IPS-18c (cell line): ENCODE data around the gene CRTAP.
"Not testable (repeated sequence)": the region's sequence is repeated elsewhere in the genome, so short reads cannot be mapped to it uniquely, and the experiment has no call there.

Experiments used
- H3K4me3 ChIP-seq: 2 replicates; pipeline ENCODE4 v1.7.0; 2013; ENCODE audit warnings: low read depth, mild to moderate bottlenecking, low read length, moderate library complexity; ENCODE audit not compliant: insufficient read depth
- H3K9me3 ChIP-seq: one replicate; pipeline ENCODE4 v1.6.1; 2013; ENCODE audit warnings: mild to moderate bottlenecking, low read length, moderate library complexity; ENCODE audit not compliant: control insufficient read depth, insufficient read depth

The CRTAP gene

DNA sequence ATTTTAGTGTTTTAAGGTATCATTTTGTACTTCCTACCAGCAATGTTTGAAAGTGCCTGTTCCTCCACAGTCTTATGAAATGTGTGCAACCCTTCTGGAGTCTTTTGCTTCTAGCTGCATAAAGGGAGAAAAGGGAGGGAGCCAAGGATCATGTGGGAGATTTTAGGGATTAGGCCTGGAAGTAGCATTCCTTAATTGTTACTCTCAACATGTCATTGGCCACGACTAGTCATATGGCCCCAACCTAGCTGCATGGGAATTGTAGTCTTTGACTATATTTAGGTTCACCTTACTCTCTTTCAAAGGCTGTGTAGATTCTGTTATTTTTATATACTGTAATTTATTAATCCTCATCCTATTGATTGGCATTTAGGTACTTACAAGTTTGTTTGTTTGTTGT lies 14.9 kb downstream of the CRTAP start:
- H3K4me3 ChIP-seq, result no peak overlapping the region

DNA sequence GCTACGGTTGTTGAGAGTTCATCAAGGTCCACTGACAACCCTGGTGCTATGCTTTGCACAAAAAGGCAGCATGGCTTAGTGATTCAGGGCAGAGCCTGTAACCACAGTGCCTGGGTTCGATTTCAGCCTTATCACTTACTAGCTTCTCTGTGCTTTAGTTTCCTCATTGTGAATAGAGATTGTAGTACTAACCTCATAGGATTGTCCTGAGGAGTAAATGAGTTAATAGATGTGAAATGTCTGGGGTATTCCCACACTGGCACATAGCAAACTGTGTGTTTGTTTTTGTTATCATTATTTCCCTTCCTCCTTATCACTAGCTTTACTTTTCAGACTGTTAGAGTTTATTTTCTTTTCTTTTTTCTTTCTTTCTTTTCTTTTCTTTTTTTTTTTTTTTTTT lies 16.3 kb downstream of the CRTAP start:
- Histone ChIP-seq H3K9me3 (no peaks in the 10 kb centered on the region), H3K4me3 (no peak overlapping the region)

More for the DNA sequence above, 14.9 kb downstream of the CRTAP start:
- no peaks in the 10 kb centered on the region for H3K9me3 ChIP-seq

DNA sequence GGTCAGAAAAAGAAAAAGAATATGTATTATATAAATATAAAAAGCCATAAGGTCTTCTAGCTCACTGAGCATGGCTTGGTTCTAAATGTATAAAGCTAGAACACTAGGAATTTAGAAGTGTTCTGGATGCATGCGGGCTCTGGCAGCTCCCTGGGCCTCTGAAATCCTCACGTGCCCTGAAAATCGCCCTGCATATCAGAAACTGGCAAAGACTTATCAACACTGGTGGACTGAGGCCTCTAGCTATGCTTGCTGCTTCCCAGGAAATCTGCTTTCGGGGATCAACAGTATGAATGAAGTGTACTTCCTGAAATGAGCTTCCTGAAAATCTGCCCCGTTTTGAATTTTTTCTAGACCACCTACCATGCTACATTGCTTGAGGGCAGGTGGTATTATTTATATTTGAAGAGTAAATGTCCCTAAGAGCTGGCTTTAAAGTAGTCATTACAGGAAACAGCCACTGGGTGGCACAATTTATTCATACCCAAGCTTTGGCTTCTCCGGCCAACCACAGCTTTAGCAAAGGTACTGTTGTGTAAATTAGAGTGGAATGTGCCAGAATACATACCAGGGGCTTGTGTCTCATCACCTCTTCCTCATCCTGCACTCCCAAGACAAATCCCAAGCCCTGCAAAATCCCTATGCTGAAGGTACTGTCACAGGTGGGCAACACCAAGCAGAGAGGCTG lies 17.7 kb downstream of the CRTAP start:
- H3K4me3 ChIP-seq, result no peak overlapping the region
- H3K9me3 ChIP-seq, result no peaks in the 10 kb centered on the region

DNA sequence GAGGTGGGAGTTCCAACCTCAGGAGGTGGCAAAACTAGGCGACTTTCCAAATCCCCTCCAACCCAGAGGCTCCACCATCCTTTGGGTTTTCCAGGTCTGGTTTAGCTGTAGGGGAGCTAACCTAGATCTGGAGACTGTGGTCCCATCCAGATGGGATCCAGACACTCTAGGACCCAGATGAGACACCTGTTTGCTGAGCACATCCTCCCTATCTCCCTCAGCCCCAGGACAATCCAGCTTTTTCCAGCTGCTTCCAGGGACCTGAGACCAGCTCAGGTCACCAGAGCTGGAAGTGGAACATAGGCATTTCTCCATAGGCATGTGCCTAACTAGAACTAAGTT lies 18.2 kb downstream of the CRTAP start:
- Histone ChIP-seq H3K4me3 (no peak overlapping the region), H3K9me3 (no peaks in the 10 kb centered on the region)

DNA sequence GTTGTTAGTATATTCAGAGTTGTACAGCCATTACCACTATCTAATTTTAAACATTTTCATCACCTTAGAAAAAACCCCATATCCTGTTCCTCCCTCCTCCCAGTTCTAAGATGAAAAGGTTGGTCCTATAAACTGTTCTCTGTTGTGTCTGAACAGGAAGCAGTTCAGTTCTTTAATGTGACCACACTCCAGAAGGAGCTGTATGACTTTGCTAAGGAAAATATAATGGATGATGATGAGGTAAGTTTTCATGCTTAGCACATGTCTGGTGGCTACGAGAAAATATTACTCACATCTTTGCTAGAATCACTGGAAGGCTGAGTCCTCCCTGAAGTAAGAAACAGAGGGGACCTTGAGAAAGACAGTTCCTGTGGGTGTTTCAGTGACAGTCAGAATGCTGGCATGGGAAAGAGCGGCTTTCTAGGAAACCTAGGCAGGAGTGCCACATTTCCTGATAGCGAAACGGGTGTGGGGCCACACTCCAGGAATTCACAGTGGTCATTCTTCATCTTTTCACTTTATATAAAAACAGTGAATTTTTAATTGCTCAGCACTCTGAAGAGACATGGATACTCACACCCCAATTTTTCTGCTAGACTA lies 20.3 kb downstream of the CRTAP start:
- Histone ChIP-seq H3K4me3 (no peak overlapping the region), H3K9me3 (no peaks in the 10 kb centered on the region)

DNA sequence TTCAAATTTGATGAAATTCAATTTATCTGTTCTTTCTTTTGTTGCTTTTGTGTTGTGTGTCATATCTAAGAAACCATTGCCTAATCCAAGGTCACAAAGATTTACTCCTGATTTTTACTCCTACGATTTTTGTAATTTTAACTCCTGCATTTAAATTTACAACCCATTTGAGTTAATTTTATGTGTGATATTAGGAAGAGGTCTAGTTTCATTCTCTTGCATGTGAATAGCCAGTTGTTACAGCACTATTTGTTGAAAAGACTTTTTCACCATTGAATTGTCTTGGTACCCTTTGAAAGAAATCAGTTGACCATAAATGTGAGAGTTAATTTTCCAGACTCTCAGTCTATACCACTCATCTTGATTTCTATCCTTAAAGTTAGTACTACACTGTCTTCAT lies 23.9 kb downstream of the CRTAP start:
- no peak overlapping the region for H3K4me3 ChIP-seq
- no peaks in the 10 kb centered on the region for H3K9me3 ChIP-seq

DNA sequence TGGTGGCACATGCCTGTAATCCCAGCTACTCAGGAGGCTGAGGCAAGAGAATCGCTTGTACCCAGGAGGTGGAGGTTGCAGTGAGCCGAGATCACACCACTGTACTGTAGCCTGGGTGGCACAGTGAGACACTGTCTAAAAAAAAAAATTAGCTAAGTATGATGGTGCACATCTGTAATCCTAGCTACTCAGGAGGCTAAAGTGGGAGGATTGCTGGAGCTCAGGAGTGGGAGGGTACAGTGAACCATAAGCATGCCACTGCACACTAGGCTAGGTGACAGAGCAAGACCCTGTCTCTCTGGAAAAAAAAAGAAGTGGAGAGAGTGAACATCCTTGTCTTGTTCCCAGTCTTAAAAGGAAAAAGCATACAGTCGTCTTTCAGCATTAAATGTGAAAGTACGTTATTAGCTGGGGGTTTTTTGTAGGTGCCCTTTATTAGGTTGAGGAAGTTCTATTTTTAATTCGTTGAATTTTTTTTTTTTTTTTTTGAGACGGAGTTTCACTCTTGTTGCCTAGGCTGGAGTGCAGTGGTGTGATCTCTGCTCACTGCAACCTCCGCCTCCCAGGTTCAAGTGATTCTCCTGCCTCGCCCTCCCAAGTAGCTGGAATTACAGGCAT lies 25.3 kb downstream of the CRTAP start:
- H3K9me3 ChIP-seq, H3K4me3 ChIP-seq: not testable (repeated sequence)

DNA sequence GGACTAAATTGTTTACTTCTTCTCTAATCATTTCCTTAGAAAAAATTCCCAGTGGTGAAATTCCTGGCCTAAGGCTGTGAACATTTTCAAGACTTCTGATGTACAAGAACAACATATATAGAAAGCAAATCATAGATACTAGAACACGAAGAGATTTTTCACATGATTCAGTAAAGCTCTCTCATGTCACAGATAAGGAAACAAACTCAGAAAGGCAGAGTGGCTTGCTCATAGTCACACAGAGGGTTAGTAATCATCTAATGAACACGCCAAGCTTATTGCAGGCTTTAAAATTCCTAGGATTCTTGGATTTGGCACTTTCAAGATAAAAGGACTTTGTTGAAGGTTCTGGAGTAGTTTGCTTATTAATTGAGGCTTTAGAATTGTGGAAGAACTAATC lies 26.2 kb downstream of the CRTAP start:
- H3K4me3 ChIP-seq, result no peak overlapping the region
- H3K9me3 ChIP-seq, result no peaks in the 10 kb centered on the region

DNA sequence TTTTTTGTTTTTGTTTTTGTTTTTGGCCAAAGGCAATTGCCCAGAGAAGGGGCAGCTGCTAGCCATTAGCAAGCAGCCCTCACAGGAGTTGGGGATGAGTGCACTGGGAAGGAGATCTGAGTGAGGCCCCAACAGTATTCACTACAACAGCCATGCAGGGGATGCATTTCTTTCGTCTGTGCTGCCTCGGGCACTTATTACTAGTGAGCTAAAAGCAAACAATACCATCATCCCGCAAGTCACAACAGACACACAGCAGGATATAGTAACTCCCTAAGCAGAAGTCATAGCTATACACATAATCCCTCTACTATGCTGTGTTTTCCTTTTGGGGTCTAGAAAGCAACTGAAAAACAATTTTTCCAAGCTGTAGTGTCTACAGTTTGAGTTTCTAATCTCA lies 27.2 kb downstream of the CRTAP start:
- H3K9me3 ChIP-seq, result no peaks in the 10 kb centered on the region
- H3K4me3 ChIP-seq, result no peak overlapping the region

DNA sequence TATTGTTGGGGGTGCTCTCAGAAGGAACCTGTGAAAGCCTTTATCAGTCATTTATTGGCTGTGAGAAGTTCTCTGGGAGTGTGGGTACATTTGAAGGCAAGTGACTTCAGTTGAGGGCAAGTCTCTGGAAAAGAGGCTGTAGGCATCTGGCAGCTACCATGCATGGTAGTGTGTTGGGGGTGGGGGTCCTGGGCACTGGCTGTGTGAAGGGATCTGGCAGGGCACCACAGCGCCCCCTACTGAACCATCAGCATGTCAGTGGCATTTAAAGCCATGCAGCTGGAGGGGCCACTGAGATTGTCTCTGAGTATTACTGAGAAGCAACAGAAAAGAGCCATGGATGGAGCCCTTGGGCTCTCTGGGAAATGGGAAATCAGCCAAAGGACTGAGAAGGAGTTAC lies 30.6 kb downstream of the CRTAP start:
- Histone ChIP-seq H3K9me3 (no peaks in the 10 kb centered on the region), H3K4me3 (no peak overlapping the region)

DNA sequence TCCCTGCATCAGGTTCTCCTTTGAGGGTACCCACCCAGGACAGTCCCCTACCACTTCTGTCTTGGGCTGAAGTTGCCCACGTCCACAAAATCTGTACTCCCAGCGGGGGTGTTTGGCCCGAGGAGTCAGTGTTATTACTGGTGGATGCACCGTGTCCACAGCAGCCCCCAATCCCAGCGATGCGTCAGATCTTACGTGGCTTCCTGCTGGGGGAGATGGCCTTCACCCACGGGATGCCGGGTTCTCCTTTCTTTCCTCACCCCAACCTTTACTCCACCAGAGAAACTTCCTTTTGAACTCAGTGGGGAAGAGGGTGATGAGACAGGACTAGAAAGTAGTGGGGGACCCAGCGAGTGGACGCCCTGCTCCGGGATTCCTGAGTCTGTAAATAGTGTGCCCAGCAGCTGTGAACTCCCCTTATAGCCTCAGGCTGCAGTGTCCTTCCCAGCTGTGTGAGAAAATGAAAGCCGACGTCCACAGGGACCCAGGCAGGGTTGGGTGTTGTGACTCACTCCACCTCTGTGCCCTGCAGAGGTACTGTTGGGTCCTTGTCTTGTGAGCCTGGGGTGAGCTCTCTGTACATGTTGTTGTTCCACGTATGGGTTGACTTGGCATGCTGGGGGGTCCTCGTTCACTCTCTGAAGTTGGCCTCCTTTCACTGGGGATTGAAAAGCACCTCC lies 31.5 kb downstream of the CRTAP start:
- H3K9me3 ChIP-seq, result no peaks in the 10 kb centered on the region
- H3K4me3 ChIP-seq, result no peak overlapping the region

DNA sequence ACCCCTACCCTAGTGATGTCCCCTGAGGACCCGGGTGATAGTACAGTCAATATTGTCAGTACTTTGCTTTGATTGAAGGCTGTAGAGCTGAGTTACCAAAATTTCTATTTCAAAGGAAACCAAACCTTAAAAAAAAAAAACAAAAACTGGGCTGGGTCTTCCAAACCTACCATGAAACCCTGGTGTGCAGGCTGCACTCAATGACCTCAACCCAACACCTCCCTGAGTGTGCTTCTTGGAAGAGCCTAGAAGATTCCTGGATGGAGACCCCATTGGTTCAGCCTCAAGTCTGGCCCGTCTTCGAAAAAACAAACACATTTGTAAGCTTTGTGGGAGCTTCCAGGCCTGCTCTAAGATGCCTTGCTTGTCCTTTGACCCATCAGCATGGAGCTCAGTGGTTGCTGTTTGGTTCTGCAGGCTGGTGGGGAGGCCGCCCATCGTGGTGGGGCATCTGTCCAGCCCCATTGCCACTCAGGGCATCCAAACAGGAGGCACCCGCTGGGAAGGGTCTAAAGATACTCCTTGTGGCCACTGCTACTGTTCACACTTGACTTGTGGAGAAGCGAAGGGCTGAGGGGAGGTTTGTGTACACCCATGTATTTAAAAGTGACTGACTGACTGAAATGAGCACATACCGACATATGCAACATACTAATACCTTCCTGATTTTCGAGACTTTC lies 32.2 kb downstream of the CRTAP start:
- no peak overlapping the region for H3K4me3 ChIP-seq
- no peaks in the 10 kb centered on the region for H3K9me3 ChIP-seq

DNA sequence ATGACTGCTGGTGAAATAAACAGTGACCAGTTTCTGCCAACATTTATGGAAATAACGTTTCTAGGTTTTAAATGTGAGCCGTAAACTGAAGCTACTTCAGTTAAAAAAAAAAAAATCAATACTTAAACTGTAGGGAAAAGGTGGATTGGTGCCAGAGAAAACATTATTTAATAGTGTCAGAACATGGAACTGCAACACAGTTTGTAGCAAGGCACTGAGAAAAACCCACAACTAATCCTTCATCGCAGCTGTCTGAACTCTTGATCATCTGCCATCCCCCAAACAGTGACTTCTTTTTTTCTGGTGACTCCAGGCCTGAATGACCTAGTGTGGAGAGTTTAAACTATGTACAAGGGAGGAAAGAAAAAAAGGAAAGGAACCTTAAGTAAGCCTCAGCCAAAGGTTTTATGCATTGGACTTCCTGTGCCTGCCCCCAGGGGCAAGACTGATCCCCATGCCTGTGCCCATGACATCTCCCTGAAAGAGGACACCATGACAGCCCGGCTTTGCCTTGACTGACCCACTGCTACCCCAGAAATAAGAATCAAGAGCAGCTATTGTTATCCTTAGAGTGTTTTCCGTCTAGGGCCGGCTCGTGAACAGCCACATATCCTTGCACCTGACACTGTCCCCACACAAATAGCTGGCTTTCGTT lies 33.1 kb downstream of the CRTAP start:
- no peaks in the 10 kb centered on the region for H3K9me3 ChIP-seq
- H3K4me3 ChIP-seq, result no peak overlapping the region

DNA sequence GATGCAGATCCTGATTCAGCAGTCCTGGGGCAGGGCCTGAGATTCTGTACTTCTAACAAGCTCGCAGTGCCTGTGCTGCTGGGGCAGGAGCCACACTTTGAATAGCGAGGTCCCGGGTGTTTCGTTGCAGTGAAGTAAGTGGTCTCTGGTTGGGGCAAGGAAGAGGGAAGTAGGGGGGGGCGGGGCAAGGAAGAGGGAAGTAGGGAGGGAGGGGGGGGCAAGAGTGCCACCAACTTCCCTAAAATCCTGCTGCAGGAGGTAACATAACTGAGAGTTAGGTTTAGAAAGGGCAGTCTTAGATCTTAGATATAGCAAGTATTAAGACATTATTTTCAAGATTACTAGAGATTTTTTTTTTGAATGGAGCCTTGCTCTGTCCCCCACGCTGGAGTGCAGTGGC lies 35.5 kb downstream of the CRTAP start:
- Histone ChIP-seq H3K9me3 (no peaks in the 10 kb centered on the region), H3K4me3 (no peak overlapping the region)

DNA sequence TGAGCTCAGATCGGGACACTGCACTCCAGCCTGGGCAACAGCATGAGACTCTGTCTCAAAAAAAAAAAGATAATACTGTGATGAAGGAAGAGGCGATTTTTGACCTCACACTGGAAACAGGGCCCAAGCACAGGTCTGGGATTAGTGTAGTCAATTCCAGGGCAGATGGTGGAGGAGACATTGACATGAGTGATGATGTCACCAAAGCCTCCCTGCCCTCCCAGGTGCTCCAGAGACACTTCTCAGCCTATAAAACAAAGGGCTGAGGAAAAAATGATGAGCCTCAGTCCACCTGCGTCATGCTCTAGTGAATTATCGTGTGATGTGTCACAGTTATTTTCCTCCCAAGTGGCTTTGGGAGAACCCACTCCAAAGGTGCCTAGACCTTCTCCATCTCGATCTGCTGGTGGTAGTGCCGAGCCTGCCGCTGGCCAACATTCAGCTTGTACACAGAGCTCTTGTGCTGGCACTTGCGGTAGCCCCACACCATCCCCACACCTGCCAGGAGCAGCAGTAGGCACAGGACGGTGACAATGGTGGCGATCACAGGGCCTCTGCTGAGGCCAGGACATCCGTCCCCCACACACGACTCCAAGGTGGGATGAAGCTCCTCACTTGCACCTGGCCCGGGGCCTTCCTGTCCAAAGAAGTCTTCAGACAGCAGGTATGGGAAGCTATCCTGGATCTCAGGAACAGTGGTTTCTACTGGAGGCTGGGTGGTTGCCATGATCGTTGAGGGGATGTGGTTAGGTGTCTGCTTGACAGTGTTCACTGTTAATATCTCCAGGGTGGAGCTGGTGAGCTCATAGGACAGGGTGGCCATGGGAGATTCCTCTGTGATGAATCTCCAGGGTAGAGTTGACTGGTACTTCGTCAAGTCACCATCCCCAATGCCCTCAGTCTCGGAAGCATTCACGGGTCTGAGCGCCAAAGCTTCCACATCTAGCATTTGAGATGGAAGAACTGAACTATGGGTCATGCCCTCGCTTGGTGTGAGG lies 38.8 kb downstream of the CRTAP start:
- Histone ChIP-seq H3K9me3 (no peaks in the 10 kb centered on the region), H3K4me3 (no peak overlapping the region)

DNA sequence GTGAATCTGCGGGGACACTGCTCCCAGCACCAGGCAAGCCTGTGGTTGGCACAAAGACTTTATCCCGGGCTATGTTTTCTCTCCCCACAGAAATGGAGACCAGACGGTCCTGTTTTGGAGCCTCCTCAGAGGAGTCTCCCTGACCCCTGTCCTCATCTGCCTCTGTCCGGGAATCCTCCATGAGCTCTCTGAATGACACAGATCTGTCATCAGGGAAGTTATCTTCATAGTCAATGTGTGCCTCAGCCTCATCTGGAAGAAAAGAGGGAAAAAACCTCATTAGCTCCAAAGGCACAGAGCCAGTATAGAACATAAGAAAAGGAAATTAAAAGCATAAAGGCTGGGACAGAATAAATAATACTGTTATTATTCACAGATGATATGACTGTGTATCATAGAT lies 40.0 kb downstream of the CRTAP start:
- H3K4me3 ChIP-seq, result no peak overlapping the region
- H3K9me3 ChIP-seq, result no peaks in the 10 kb centered on the region
